ENCODE data around the gene IRX2.

The IRX2 gene

DNA sequence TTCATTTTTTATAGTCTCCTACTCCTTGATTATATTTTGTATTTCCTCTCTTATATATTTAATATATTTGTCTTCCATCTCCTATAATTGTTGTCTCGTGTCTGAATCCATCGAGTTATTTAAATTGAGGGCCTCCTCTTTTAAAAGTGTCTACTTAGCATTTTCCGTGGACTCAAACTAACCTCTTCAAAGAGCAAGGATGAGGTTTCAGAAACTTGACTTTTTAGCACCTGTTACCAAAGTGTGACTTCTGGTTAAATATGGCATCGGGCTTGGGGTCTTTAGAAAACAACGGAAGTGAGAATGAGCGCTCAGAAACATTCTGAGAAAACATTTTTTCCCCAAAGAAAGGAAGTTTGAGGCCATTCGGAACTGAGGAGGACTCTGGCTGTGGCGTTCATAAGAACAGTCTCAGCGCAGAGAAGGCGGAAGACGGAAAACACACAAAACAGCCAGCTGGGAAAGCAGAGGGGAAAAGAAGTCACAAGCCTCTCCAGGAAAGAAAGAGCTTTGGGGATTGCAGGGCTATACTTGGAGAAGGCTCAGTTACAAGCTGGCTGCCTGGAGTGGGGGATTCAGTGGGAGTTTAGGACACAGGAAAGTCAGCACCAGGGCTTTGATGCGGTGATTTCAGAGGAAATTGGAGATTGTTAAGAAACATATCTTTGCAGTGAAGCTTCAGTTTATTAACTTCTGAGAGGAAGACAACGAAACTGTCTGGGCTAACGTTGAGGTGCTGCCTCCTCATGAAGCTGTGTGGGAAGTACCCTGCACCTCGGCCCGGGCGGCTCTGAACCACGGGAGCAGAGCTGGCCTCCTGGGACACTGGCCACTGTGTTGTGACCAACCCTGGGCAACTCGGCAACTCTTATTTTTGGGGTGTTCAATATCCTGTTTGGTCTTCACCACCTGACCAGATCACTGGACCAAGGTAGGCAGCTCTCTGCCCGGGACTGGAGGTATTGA is 25.1 kb upstream of the IRX2 start:
- DNase-seq, result no peak
- no peak overlapping the region for H2AK5ac ChIP-seq (ENCODE audit: low read length, severe bottlenecking)
- no peak overlapping the region for H3K14ac ChIP-seq (ENCODE audit: low read length in 2 of 2)
- no peak overlapping the region for H3K18ac ChIP-seq (ENCODE audit: low read depth in 1 of 2, low read length in 2 of 2)
- H4K8ac ChIP-seq (ENCODE audit: low read length), result no peak overlapping the region
- no peak overlapping the region for H2BK120ac ChIP-seq (ENCODE audit: low read depth, low read length)
- H3K27ac ChIP-seq (ENCODE audit: low read length, poor library complexity, severe bottlenecking), result no peak overlapping the region
- no peaks in the 10 kb centered on the region for H3K4me1 ChIP-seq (ENCODE audit: control insufficient read depth, insufficient read depth, low read depth, low read length)
- H3K36me3 ChIP-seq (ENCODE audit: control insufficient read depth in 1 of 2, insufficient read depth in 2 of 2, low read depth in 1 of 2, low read length in 2 of 2), result no peaks in the 10 kb centered on the region
- H3K79me1 ChIP-seq (replicated peaks; ENCODE audit: low read length, poor library complexity, severe bottlenecking), result no peaks in the 10 kb centered on the region
- no peak overlapping the region for H2BK5ac ChIP-seq (ENCODE audit: low read depth, low read length, poor library complexity, severe bottlenecking)
- no peak overlapping the region for H3K4me3 ChIP-seq (ENCODE audit: insufficient read depth in 1 of 2, low read depth in 1 of 2, low read length in 2 of 2)
- no peaks in the 10 kb centered on the region for H3K9me3 ChIP-seq (ENCODE audit: control insufficient read depth, low read length)
- 75% methylated on average over 19 of the region's 20 CpGs for WGBS
- no peak overlapping the region for H3K4ac ChIP-seq (ENCODE audit: low read depth in 1 of 2, low read length in 2 of 2)
- no peak overlapping the region for H3K9ac ChIP-seq (ENCODE audit: low read length)
- no peak overlapping the region for H4K91ac ChIP-seq (ENCODE audit: low read length)
- H2BK15ac ChIP-seq (ENCODE audit: low read depth, poor library complexity, severe bottlenecking), result no peak overlapping the region
- no peaks in the 10 kb centered on the region for H3K27me3 ChIP-seq (ENCODE audit: control insufficient read depth in 1 of 2, insufficient read depth in 1 of 2, low read length in 2 of 2)
- H3K4me2 ChIP-seq (ENCODE audit: low read length, poor library complexity, severe bottlenecking), result no peak overlapping the region
- H2BK12ac ChIP-seq (ENCODE audit: low read length in 2 of 2), result no peak overlapping the region
- H3K23ac ChIP-seq (ENCODE audit: low read length in 2 of 2), result no peak overlapping the region
- no peak overlapping the region for H2AFZ ChIP-seq (ENCODE audit: low read depth, low read length)

DNA sequence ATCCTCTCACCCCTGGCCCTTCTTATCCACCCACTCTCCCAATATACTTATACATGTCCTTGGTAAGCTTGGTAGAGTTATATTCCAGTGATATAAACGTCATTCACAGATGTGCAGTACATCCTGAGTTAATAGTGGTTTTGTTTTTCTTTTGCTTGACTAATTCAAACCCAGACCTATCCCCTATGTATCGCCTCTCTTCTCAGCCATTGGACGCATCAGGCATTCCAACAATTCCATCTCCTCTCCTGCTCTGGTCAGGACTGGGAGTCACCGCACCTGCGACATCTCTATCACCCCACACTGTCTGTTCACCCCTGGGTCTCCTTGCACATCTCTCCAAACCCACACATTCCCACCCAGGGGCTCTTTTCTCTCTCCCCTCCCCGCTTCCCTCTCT is 21.9 kb upstream of the IRX2 start:
- no peak overlapping the region for H2BK12ac ChIP-seq (ENCODE audit: low read length in 2 of 2)
- no peak overlapping the region for H2BK5ac ChIP-seq (ENCODE audit: low read depth, low read length, poor library complexity, severe bottlenecking)
- no peaks in the 10 kb centered on the region for H3K36me3 ChIP-seq (ENCODE audit: control insufficient read depth in 1 of 2, insufficient read depth in 2 of 2, low read depth in 1 of 2, low read length in 2 of 2)
- no peak overlapping the region for H2BK15ac ChIP-seq (ENCODE audit: low read depth, poor library complexity, severe bottlenecking)
- no peak overlapping the region for H2BK120ac ChIP-seq (ENCODE audit: low read depth, low read length)
- H4K8ac ChIP-seq (ENCODE audit: low read length), result no peak overlapping the region
- H2AFZ ChIP-seq (ENCODE audit: low read depth, low read length), result no peak overlapping the region
- 65% methylated on average over 5 of the region's 6 CpGs for WGBS
- no peak overlapping the region for H3K14ac ChIP-seq (ENCODE audit: low read length in 2 of 2)
- H3K9ac ChIP-seq (ENCODE audit: low read length), result no peak overlapping the region
- no peaks in the 10 kb centered on the region for H3K79me1 ChIP-seq (replicated peaks; ENCODE audit: low read length, poor library complexity, severe bottlenecking)
- no peak overlapping the region for H2AK5ac ChIP-seq (ENCODE audit: low read length, severe bottlenecking)
- H3K27ac ChIP-seq (ENCODE audit: low read length, poor library complexity, severe bottlenecking), result no peak overlapping the region
- H3K27me3 ChIP-seq (ENCODE audit: control insufficient read depth in 1 of 2, insufficient read depth in 1 of 2, low read length in 2 of 2), result no peaks in the 10 kb centered on the region
- H3K23ac ChIP-seq (ENCODE audit: low read length in 2 of 2), result no peak overlapping the region
- H3K9me3 ChIP-seq (ENCODE audit: control insufficient read depth, low read length), result no peaks in the 10 kb centered on the region
- no peak for DNase-seq
- no peaks in the 10 kb centered on the region for H3K4me1 ChIP-seq (ENCODE audit: control insufficient read depth, insufficient read depth, low read depth, low read length)
- H3K18ac ChIP-seq (ENCODE audit: low read depth in 1 of 2, low read length in 2 of 2), result no peak overlapping the region
- H3K4me2 ChIP-seq (ENCODE audit: low read length, poor library complexity, severe bottlenecking), result no peak overlapping the region
- H4K91ac ChIP-seq (ENCODE audit: low read length), result no peak overlapping the region
- H3K4me3 ChIP-seq (ENCODE audit: insufficient read depth in 1 of 2, low read depth in 1 of 2, low read length in 2 of 2), result no peak overlapping the region
- H3K4ac ChIP-seq (ENCODE audit: low read depth in 1 of 2, low read length in 2 of 2), result no peak overlapping the region

DNA sequence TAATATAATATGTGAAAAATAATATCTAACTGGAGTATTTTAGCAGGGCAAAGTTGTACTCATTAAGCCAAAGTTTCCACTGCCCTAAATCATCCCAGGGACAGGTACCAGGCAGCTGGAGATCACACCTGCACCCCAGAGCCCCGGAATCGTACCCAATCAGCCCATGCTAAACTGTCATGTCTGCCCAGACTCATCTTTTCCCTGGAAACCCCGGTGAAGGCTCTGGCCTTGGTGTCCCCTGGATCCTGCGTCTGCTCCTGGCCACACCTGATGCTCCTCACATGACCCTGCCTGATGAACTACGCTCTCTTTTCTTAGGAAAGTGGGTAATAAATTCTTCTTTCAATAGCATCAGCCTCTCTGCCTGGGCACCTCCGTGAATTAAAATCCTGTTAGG is 15.6 kb upstream of the IRX2 start:
- Histone ChIP-seq H3K18ac (ENCODE audit: low read depth in 1 of 2, low read length in 2 of 2) (no peak overlapping the region), H3K23ac (ENCODE audit: low read length in 2 of 2) (no peak overlapping the region), H3K9ac (ENCODE audit: low read length) (no peak overlapping the region), H3K27ac (ENCODE audit: low read length, poor library complexity, severe bottlenecking) (no peak overlapping the region), H2BK120ac (ENCODE audit: low read depth, low read length) (no peak overlapping the region), H3K9me3 (ENCODE audit: control insufficient read depth, low read length) (no peaks in the 10 kb centered on the region), H4K8ac (ENCODE audit: low read length) (no peak overlapping the region), H3K4me3 (ENCODE audit: insufficient read depth in 1 of 2, low read depth in 1 of 2, low read length in 2 of 2) (no peak overlapping the region), H2BK15ac (ENCODE audit: low read depth, poor library complexity, severe bottlenecking) (no peak overlapping the region), H3K27me3 (ENCODE audit: control insufficient read depth in 1 of 2, insufficient read depth in 1 of 2, low read length in 2 of 2) (peaks cover 0 to 14% of the 10 kb centered on the region in 2 experiments), H2AFZ (ENCODE audit: low read depth, low read length) (no peak overlapping the region), H3K4ac (ENCODE audit: low read depth in 1 of 2, low read length in 2 of 2) (no peak overlapping the region), H3K14ac (ENCODE audit: low read length in 2 of 2) (no peak overlapping the region), H3K79me1 (replicated peaks; ENCODE audit: low read length, poor library complexity, severe bottlenecking) (no peaks in the 10 kb centered on the region), H4K91ac (ENCODE audit: low read length) (no peak overlapping the region), H3K4me1 (ENCODE audit: control insufficient read depth, insufficient read depth, low read depth, low read length) (no peaks in the 10 kb centered on the region), H2BK5ac (ENCODE audit: low read depth, low read length, poor library complexity, severe bottlenecking) (no peak overlapping the region), H3K36me3 (ENCODE audit: control insufficient read depth in 1 of 2, insufficient read depth in 2 of 2, low read depth in 1 of 2, low read length in 2 of 2) (no peaks in the 10 kb centered on the region), H2BK12ac (ENCODE audit: low read length in 2 of 2) (no peak overlapping the region), H2AK5ac (ENCODE audit: low read length, severe bottlenecking) (no peak overlapping the region), H3K4me2 (ENCODE audit: low read length, poor library complexity, severe bottlenecking) (no peak overlapping the region)
- WGBS, result 64% methylated on average over 6 of the region's 6 CpGs
- DNase-seq, result no peak

DNA sequence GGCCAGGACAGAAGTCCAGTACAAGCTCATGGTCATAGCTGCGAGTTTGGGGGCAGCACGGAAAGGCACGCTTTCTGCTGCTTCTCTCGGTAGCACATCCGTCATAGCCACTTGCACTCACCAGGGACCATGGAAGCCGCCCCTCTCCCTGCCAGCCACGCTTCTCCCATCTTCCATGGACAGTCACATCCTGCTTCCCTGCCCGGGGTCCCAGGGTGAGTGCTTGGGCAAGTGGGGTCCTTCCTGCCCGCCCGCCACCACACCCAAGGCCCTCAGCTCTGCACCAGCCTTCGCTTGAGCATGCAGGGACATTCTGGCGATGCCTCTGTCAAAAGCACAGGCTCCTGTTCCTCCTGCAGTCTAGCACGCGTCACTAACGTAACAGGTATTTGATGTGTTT is 13.1 kb upstream of the IRX2 start:
- H2BK5ac ChIP-seq (ENCODE audit: low read depth, low read length, poor library complexity, severe bottlenecking), result no peak overlapping the region
- H3K4me2 ChIP-seq (ENCODE audit: low read length, poor library complexity, severe bottlenecking), result no peak overlapping the region
- H2AFZ ChIP-seq (ENCODE audit: low read depth, low read length), result no peak overlapping the region
- no peak overlapping the region for H3K14ac ChIP-seq (ENCODE audit: low read length in 2 of 2)
- no peak overlapping the region for H3K23ac ChIP-seq (ENCODE audit: low read length in 2 of 2)
- H2BK15ac ChIP-seq (ENCODE audit: low read depth, poor library complexity, severe bottlenecking), result no peak overlapping the region
- H3K4me1 ChIP-seq (ENCODE audit: control insufficient read depth, insufficient read depth, low read depth, low read length), result no peaks in the 10 kb centered on the region
- H4K8ac ChIP-seq (ENCODE audit: low read length), result no peak overlapping the region
- no peak overlapping the region for H2BK12ac ChIP-seq (ENCODE audit: low read length in 2 of 2)
- H3K18ac ChIP-seq (ENCODE audit: low read depth in 1 of 2, low read length in 2 of 2), result no peak overlapping the region
- H3K9me3 ChIP-seq (ENCODE audit: control insufficient read depth, low read length), result no peaks in the 10 kb centered on the region
- no peaks in the 10 kb centered on the region for H3K36me3 ChIP-seq (ENCODE audit: control insufficient read depth in 1 of 2, insufficient read depth in 2 of 2, low read depth in 1 of 2, low read length in 2 of 2)
- H4K91ac ChIP-seq (ENCODE audit: low read length), result no peak overlapping the region
- no peak overlapping the region for H3K4me3 ChIP-seq (ENCODE audit: insufficient read depth in 1 of 2, low read depth in 1 of 2, low read length in 2 of 2)
- no peak overlapping the region for H3K9ac ChIP-seq (ENCODE audit: low read length)
- H3K4ac ChIP-seq (ENCODE audit: low read depth in 1 of 2, low read length in 2 of 2), result no peak overlapping the region
- no peak overlapping the region for H3K27ac ChIP-seq (ENCODE audit: low read length, poor library complexity, severe bottlenecking)
- 80% methylated on average over 15 of the region's 15 CpGs for WGBS
- no peaks in the 10 kb centered on the region for H3K79me1 ChIP-seq (replicated peaks; ENCODE audit: low read length, poor library complexity, severe bottlenecking)
- no peak for DNase-seq
- H2AK5ac ChIP-seq (ENCODE audit: low read length, severe bottlenecking), result no peak overlapping the region
- no peak overlapping the region for H2BK120ac ChIP-seq (ENCODE audit: low read depth, low read length)
- peaks cover 0 to 14% of the 10 kb centered on the region in 2 experiments for H3K27me3 ChIP-seq (ENCODE audit: control insufficient read depth in 1 of 2, insufficient read depth in 1 of 2, low read length in 2 of 2)
